ENCODE data around the gene ANKRD42. TPM values are rescaled to one million over a fixed set of nuclear protein-coding genes. Genes with fewer than 3 reads are reported as not detected.

The ANKRD42 gene
- total and polyA plus RNA-seq, 2 of the 8 experiments (the other 6 are each of a cell fraction or from before 2014, with no cell fraction given), result 2.0 to 5.5 TPM

GRCh38 chr11:83200035-83200434, 6.5 kb downstream of the ANKRD42 start:
- H3K27me3 ChIP-seq (replicated peaks in 1 of 4; ENCODE audit: control insufficient read depth in 3 of 4, extremely low read depth in 1 of 4, insufficient read depth in 3 of 4, low read length in 3 of 4), result no peaks in the 10 kb centered on the region; a peak in 2 of 7 replicates
- no peak overlapping the region for H2BK15ac ChIP-seq (ENCODE audit: low read length)
- no peak overlapping the region for H2BK20ac ChIP-seq (ENCODE audit: low read length)
- H3K23me2 ChIP-seq (ENCODE audit: low read depth, low read length), result no peaks in the 10 kb centered on the region; the same call in 1 of the 2 replicates
- FAIRE-seq, result no peak
- no peak for TF ChIP-seq RBBP5 (IDR thresholded peaks at IDR 0.05; ENCODE audit: borderline replicate concordance, low read depth, low read length)
- no peak for TF ChIP-seq KDM5A (IDR thresholded peaks at IDR 0.05; ENCODE audit: low read length)
- no peak for TF ChIP-seq SP4 (IDR thresholded peaks at IDR 0.05; ENCODE audit: low read length)
- no peak for TF ChIP-seq BACH1 (IDR thresholded peaks at IDR 0.05; ENCODE audit: low read length)
- TF ChIP-seq SAP30 (IDR thresholded peaks at IDR 0.05; ENCODE audit: insufficient read depth, insufficient replicate concordance, low read length), result no peak
- no peak for TF ChIP-seq RAD21 (IDR thresholded peaks at IDR 0.05 in 1 of 2, conservative IDR thresholded peaks at IDR 0.05 in 1 of 2; ENCODE audit: low read depth in 2 of 2, low read length in 2 of 2)
- TF ChIP-seq SIRT6 (IDR thresholded peaks at IDR 0.05; ENCODE audit: low read length), result no peak
- TF ChIP-seq JUN (IDR thresholded peaks at IDR 0.05; ENCODE audit: low read depth, low read length), result no peak
- no peak for TF ChIP-seq EP300 (IDR thresholded peaks at IDR 0.05; ENCODE audit: borderline replicate concordance in 1 of 2, low read depth in 2 of 2, low read length in 2 of 2)
- TF ChIP-seq EGR1 (IDR thresholded peaks at IDR 0.05; ENCODE audit: borderline replicate concordance, low read depth, low read length), result no peak
- TF ChIP-seq CHD2 (IDR thresholded peaks at IDR 0.05; ENCODE audit: low read length), result no peak
- TF ChIP-seq CHD1 (IDR thresholded peaks at IDR 0.05; ENCODE audit: low read depth, low read length), result no peak
- no peak for TF ChIP-seq CBX8 (IDR thresholded peaks at IDR 0.05; ENCODE audit: borderline replicate concordance, low read depth, low read length)
- H2BK120ac ChIP-seq (replicated peaks; ENCODE audit: low read depth, low read length), result no peak overlapping the region
- no peak overlapping the region for H3K9ac ChIP-seq (replicated peaks in 1 of 4; ENCODE audit: extremely low read depth in 1 of 4, low read depth in 3 of 4, low read length in 3 of 4)
- H2BK5ac ChIP-seq (ENCODE audit: low read depth, low read length), result no peak overlapping the region
- DNase-seq (ENCODE audit: low read depth in 1 of 2, low spot score in 2 of 2), result no peak
- no peak overlapping the region for H4K8ac ChIP-seq (ENCODE audit: extremely low read depth, insufficient read depth, low read length)
- H4K91ac ChIP-seq (replicated peaks; ENCODE audit: insufficient read length, low read length), result no peak overlapping the region
- ChIA-PET CTCF (ENCODE audit: partially characterized antibody) (interaction anchor here (0.6 to 2.4 kb wide), 5 partner anchors 16 to 617 kb away, joined by 4 to 8 read pairs (median 4); no protein-coding TSS in a partner anchor), POLR2A (ENCODE audit: partially characterized antibody) (no interaction called here)
- no peak overlapping the region for H2AFZ ChIP-seq (ENCODE audit: low read length)
- no peaks in the 10 kb centered on the region for H3K79me2 ChIP-seq (ENCODE audit: control insufficient read depth in 1 of 2, insufficient read depth in 2 of 2, low read length in 2 of 2)
- no peak overlapping the region for H2BK12ac ChIP-seq (ENCODE audit: low read depth, low read length)
- H3K27ac ChIP-seq (ENCODE audit: low read depth, low read length), result no peak overlapping the region
- H3K4me2 ChIP-seq (ENCODE audit: insufficient read depth in 1 of 2, low read depth in 2 of 2, low read length in 2 of 2), result no peak overlapping the region
- no peak overlapping the region for H3K4ac ChIP-seq (replicated peaks; ENCODE audit: insufficient read length, low read depth, low read length)
- H3K79me1 ChIP-seq (ENCODE audit: low read depth, low read length), result no peaks in the 10 kb centered on the region
- H4K5ac ChIP-seq (ENCODE audit: insufficient read length, low read depth, low read length), result no peak overlapping the region
- H3K56ac ChIP-seq (replicated peaks; ENCODE audit: insufficient read length, low read depth, low read length), result no peak overlapping the region
- no peaks in the 10 kb centered on the region for H3K9me3 ChIP-seq (ENCODE audit: insufficient read depth in 2 of 2, low read depth in 1 of 2, low read length in 1 of 2)
- no peak overlapping the region for H3K18ac ChIP-seq (ENCODE audit: extremely low read depth, low read length)
- no peaks in the 10 kb centered on the region for H3K36me3 ChIP-seq (ENCODE audit: control insufficient read depth in 2 of 4, insufficient read depth in 4 of 4, low read length in 3 of 4)
- H3K23ac ChIP-seq (ENCODE audit: insufficient read length), result no peak overlapping the region
- WGBS, 2 experiments (ENCODE audit: extremely low coverage in 1 of 2, insufficient coverage in 1 of 2, insufficient read length in 1 of 2, insufficient replicate concordance in 2 of 2, low coverage in 1 of 2, low lambda C conversion rate in 2 of 2, missing lambda C conversion rate in 1 of 2), result 91% methylated on average over 1 of the region's 1 CpG; no CpG with 5 or more reads in 1 of the 2 experiments
- H4K20me1 ChIP-seq (replicated peaks in 1 of 2; ENCODE audit: control insufficient read depth in 1 of 2, insufficient read depth in 2 of 2, low read length in 2 of 2), result no peaks in the 10 kb centered on the region
- H3K4me1 ChIP-seq (replicated peaks in 1 of 4; ENCODE audit: control insufficient read depth in 3 of 4, insufficient read depth in 4 of 4, low read length in 3 of 4), result no peaks in the 10 kb centered on the region
- H3K4me3 ChIP-seq (ENCODE audit: extremely low read depth in 1 of 4, insufficient read depth in 2 of 4, low read depth in 3 of 4, low read length in 4 of 4), result no peak overlapping the region
- H3K14ac ChIP-seq (ENCODE audit: insufficient read length), result no peak overlapping the region
- H2AK5ac ChIP-seq (ENCODE audit: low read depth, low read length), result no peak overlapping the region

All from H1 (cell line).